Retinal pigment epithelial cell (primary cell): ENCODE data around the gene HOXC10.
A peak's percentile ranks its signal among the peaks of the same experiment; 100 is the strongest.

Experiments used
- DNase-seq: peaks from one replicate; pipeline ENCODE4 v3.0.0-alpha.2; 2010; ENCODE audit warnings: low read depth
- H3K4me3 ChIP-seq: 2 replicates; pipeline ENCODE4 v1.5.1; 2011; ENCODE audit warnings: mild to moderate bottlenecking, low read length, control low read depth, moderate library complexity
- CTCF ChIP-seq: conservative IDR thresholded peaks from 2 replicates; pipeline ENCODE4 v1.5.1; 2011; ENCODE audit warnings: low read depth, low read length, control low read depth, inconsistent platforms

HOXC10 gene

GRCh38 chr12:54012631-54013409, 27.9 kb downstream of the HOXC10 start:
- H3K4me3 ChIP-seq = no peak overlapping the region
- DNase-seq = no peak
- TF ChIP-seq CTCF = no peak

- TF ChIP-seq CTCF = no peak
- DNase-seq = no peak
- no peak overlapping the region for H3K4me3 ChIP-seq
Observed at GRCh38 chr12:54014377-54015017, 29.6 kb downstream of the HOXC10 start.

- no peak overlapping the region for H3K4me3 ChIP-seq
- no peak for TF ChIP-seq CTCF
- no peak for DNase-seq
Observed at GRCh38 chr12:54015018-54015931, 30.3 kb downstream of the HOXC10 start.

GRCh38 chr12:54016051-54016450, 31.1 kb downstream of the HOXC10 start:
- H3K4me3 ChIP-seq = no peak overlapping the region
- DNase-seq = no peak
- TF ChIP-seq CTCF = no peak

GRCh38 chr12:54016478-54016964, 31.6 kb downstream of the HOXC10 start:
- no peak for DNase-seq
- no peak for TF ChIP-seq CTCF
- H3K4me3 ChIP-seq = no peak overlapping the region

- peak overlapping the region; percentile 8 for H3K4me3 ChIP-seq
- no peak for DNase-seq
- TF ChIP-seq CTCF = no peak
Observed at GRCh38 chr12:54017027-54017788, 32.3 kb downstream of the HOXC10 start.
